Measurements from ENCODE around the gene PTCH2. TPM values are rescaled to one million over a fixed set of nuclear protein-coding genes. Genes with fewer than 3 reads are reported as not detected.
A peak's percentile ranks its signal among the peaks of the same experiment; 100 is the strongest.

The PTCH2 gene
- total and polyA plus RNA-seq, 2 of the 13 experiments (the other 11 are each of a cell fraction or from before 2014, with no cell fraction given) = 0.60 to 1.5 TPM

DNA sequence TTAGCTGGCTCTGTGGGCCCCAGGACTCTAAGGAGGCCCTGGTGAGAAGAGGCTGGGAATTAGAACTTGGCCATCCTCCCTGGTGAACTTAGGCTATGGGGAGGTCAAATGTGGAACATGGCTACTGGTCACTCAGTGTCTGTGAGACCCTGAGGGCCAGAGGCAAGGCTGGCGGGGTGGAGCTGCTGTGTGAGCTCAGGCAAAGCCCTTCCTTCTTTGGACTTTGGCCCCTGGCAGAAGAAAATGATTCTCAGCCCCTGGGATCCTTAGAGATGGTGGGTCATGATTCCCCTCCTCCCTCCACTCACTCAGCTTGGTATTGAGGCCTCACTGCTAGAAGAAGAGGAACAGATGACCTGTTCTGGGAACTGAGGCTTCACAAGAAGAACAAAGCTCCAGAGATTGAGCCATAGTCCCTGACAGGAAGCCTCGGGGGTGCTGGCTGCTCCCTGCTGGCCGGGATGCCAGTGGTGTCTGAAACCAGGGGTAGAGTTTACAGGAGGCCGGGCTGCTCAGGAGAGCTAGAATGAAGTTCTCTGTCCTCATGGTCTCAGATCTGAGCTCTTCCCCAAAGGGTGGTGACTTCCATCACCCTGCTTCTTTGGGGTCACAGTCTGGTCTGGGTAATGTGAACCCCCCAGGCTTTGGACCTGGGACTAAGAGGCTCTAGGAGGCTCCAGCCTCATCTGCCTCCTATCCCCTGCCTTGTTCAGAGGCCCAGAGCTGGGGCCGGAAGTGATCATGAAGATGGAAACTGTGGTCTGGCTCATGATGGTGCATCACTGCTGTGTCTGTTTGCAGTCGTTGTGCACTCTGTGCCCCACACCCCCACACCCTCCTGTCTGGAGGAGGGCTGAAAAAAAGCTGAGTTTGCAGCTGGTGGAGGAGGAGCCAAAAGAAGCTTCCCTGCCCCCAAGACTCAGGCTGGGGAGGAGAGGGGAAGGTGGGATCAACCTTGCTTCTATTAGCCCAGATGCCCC lies 33.8 kb downstream of the PTCH2 start (continued):
- TF ChIP-seq ZNF556 (CRISPR knock-in tag; IDR thresholded peaks at IDR 0.05; ENCODE audit: borderline replicate concordance) (no peak), SNAPC2 (CRISPR knock-in tag; IDR thresholded peaks at IDR 0.05) (peak; percentile 26; the same call in 1 of the 2 replicates), ZNF142 (CRISPR knock-in tag; IDR thresholded peaks at IDR 0.05) (no peak), TOPORS (CRISPR knock-in tag; IDR thresholded peaks at IDR 0.05) (no peak), SATB2 (CRISPR knock-in tag; IDR thresholded peaks at IDR 0.05) (no peak), NR2C2 (CRISPR knock-in tag; IDR thresholded peaks at IDR 0.05; ENCODE audit: borderline replicate concordance) (no peak; the same call in 1 of the 2 replicates), DMTF1 (CRISPR knock-in tag; IDR thresholded peaks at IDR 0.05) (no peak), ZNF232 (CRISPR knock-in tag; IDR thresholded peaks at IDR 0.05; ENCODE audit: borderline replicate concordance) (no peak), ZNF414 (CRISPR knock-in tag; IDR thresholded peaks at IDR 0.05) (0 out of 2 replicates have a peak, but pooled peaks have one; percentile 46), POLR2A (IDR thresholded peaks at IDR 0.05; ENCODE audit: insufficient read depth in 1 of 2, low read depth in 2 of 2, low read length in 2 of 2) (peak in 1 of 2 experiments; percentile 57; a peak in 2 of 4 replicates)
- TF ChIP-seq, protein P1, sequence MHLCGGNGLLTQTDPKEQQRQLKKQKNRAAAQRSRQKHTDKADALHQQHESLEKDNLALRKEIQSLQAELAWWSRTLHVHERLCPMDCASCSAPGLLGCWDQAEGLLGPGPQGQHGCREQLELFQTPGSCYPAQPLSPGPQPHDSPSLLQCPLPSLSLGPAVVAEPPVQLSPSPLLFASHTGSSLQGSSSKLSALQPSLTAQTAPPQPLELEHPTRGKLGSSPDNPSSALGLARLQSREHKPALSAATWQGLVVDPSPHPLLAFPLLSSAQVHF (CRISPR knock-in tag; IDR thresholded peaks at IDR 0.05) = no peak

Measured in HepG2 (cell line).